GM12801 (cell line): ENCODE measurements around the gene IL23A.

Experiments
- TF ChIP-seq, protein P1 (sequence below): IDR thresholded peaks from one replicate; pipeline ENCODE4 v1.5.1; 2011; ENCODE audit warnings: control low read depth; ENCODE audit not compliant: insufficient read length; ENCODE audit errors: extremely low read depth

The IL23A gene, protein sequence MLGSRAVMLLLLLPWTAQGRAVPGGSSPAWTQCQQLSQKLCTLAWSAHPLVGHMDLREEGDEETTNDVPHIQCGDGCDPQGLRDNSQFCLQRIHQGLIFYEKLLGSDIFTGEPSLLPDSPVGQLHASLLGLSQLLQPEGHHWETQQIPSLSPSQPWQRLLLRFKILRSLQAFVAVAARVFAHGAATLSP

DNA sequence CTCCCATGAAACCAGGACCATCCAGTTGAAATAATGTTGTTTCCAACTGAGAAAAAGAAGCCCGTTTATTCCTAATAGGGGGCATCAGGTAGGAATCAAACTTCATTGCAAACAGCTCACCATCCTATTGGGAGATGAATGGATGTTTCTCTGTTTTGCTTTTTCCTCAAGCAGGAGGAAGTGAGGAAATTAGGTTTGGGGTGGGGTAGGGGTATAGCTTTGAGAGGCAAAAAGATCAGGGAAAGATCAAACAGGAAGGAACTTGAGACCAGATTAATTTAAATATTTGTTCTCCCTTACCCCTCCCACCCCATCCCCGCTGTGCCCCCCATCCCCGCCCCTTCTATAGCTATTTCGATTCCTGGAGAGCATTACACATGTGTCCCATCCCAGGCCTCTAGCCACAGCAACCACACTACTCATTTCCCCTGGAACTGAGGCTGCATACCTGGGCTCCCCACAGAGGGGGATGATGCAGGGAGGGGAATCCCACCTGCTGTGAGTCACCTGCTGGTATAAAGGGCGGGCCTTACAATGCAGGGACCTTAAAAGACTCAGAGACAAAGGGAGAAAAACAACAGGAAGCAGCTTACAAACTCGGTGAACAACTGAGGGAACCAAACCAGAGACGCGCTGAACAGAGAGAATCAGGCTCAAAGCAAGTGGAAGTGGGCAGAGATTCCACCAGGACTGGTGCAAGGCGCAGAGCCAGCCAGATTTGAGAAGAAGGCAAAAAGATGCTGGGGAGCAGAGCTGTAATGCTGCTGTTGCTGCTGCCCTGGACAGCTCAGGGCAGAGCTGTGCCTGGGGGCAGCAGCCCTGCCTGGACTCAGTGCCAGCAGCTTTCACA lies at the start of gene IL23A:
Gene IL23A (plus strand): TSS at position 577 of the 850 bp plus-strand sequence. CDS start 161 bp downstream, at position 738.
- TF ChIP-seq, protein P1, sequence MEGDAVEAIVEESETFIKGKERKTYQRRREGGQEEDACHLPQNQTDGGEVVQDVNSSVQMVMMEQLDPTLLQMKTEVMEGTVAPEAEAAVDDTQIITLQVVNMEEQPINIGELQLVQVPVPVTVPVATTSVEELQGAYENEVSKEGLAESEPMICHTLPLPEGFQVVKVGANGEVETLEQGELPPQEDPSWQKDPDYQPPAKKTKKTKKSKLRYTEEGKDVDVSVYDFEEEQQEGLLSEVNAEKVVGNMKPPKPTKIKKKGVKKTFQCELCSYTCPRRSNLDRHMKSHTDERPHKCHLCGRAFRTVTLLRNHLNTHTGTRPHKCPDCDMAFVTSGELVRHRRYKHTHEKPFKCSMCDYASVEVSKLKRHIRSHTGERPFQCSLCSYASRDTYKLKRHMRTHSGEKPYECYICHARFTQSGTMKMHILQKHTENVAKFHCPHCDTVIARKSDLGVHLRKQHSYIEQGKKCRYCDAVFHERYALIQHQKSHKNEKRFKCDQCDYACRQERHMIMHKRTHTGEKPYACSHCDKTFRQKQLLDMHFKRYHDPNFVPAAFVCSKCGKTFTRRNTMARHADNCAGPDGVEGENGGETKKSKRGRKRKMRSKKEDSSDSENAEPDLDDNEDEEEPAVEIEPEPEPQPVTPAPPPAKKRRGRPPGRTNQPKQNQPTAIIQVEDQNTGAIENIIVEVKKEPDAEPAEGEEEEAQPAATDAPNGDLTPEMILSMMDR: no peak

DNA sequence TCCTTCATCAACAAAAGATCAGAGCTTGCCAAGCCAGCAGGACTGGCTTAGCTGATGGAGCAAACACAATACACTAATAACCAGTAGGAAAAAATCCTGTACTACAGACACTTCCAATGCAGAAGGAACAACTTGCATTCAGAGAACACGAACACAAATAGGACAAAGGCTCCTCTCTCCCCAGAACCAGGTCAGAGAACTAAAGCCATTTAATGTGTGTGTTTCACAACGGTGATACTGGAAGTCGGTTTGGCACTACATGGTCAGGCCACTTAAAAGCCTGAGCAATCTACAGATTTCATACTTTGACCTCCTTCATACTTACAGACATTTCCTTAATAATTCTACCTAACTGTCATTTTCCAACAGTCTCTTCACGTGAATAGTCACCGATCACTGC lies 44.9 kb upstream of the IL23A start:
- TF ChIP-seq, protein P1: no peak

DNA sequence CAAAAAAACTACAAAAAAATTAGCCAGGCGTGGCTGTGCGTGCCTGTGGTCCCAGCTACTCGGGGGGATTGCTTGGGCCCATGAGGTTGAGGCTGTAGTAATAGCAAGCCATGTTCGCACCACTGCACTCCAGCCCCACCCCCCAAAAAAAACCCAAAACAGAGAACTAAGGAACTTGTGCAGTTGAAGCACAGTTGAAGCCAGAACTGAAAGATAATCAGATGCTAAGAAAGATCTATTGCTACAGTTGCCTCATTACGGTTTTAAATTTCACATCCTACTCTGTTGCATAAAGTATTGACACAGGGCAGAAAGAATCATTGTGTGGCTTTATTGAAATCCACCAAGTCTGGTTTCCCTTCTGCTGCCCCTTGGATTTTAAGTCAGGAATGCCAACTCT lies 42.4 kb upstream of the IL23A start:
- TF ChIP-seq, protein P1: no peak

DNA sequence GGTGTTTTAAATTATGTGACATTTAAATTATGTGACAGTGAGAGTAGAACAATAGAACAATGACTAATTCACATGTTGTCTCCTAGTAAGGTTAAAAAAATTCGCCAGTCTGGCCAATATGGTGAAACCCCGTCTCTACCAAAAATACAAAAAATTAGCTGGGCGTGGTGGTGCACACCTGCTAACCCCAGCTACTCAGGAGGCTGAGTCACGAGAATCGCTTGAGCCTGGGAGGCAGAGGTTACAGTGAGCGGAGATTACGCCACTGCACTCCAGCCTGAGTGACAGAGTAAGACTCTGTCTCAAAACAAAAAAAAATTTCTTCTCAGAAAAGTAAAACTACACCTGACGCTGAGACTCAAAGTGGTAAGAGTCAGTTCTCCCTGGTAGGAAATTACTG lies 41.3 kb upstream of the IL23A start:
- TF ChIP-seq, protein P1: no peak

DNA sequence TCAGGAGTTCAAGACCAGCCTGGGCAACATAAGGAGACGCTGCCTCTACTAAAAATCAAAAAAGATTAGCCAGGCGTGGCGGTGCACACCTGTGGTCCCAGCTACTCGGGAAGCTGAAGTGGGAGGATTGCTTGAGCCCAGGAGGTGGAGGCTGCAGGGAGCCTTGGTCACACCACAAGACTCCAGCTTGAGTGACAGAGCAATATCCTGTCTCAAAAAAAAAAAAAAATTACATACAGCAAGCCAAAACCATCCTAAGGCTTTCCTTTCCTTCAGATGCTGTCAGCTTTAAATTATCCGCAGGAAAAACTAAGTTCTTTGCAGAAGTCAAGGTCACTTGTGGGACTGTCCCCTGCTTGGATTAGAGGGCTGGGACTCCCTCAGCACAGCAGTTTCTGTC lies 39.9 kb upstream of the IL23A start:
- TF ChIP-seq, protein P1: no peak

DNA sequence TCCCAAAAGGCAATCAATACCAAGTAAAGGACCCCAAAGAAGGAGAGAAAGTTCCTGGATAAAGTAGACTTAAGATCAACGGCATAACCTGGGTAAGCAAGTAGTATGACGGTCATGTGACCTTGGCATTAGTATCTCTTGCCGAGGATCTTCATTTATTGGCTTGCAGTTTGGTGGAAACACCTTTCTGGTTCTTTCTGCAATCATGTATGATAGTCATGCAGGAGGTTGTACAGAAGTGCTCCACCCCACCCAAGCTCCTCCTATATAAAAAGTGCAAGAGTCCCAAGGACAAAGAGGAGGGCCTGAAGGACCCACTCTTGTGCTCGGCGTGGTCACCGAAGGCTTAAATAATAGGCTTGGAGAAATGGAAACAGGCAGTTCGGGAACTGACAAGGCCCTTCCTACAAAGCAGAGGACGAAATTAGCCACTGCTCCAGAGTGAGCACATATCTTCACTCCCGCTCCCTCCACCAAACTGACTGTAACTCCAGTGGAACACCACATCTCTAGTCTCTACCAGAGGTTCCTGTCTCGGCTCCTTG lies 39.3 kb upstream of the IL23A start:
- TF ChIP-seq, protein P1: no peak

DNA sequence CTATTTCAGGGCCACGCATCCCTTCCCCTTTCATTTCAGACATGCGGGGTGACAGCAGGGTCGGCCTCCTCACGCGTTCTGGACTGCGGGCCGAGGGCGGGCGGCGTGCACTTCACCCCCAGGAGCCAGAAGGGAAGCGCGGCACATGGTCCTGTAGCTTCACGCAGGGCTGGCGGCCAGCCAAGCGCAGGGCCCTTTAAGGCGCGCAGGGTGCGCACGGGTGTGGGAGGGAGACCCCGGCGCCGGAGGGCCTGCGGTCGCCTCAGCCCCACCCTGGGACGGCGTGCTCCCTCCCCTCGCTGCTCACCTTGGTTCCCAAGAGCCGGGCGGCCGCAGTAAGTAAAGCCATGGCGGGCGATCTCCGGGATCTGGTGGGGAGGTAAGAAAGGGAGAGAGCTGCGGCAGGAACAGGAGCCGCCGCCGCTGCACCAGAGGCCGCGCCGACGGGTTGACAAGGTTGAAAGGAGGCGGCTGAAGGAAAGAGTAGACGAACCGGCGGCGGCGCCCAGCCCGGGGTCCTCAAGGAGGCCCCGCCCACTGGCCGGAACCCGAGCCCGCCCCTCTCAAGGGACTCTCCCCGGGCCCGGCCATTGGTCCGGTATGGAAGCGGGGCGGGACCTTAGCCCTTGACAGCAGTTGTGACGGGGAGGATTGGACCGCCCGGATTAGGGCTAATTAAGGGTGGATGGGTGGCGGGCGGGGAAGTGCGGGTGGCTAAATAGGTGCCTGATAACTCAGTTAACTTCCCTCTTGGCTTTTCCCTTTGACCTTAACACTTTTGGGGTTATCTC lies 38.6 kb upstream of the IL23A start, which contains the start of gene CS:
Gene CS (minus strand): TSS at position 478 of the 791 bp plus-strand sequence. CDS start 129 bp downstream, at position 349.
- TF ChIP-seq, protein P1: no peak
